A549 (cell line): ENCODE data around the gene UNC93A. TPM values are rescaled to one million over a fixed set of nuclear protein-coding genes. Genes with fewer than 3 reads are reported as not detected.

Experiments used
- ATAC-seq, 2 experiments: fragments of 200-7000 bp in 1 of 2; fragments of >200 bp in 1 of 2; cut with Nextera tagmentation in 1 of 2; cut with Tn5 transposase in 1 of 2; 3 replicates each; pipeline versions ENCODE4 v1.8.0 to v1.9.1; 2018 to 2020; ENCODE audit warnings: mild to moderate bottlenecking in 1 of 2, moderate library complexity in 1 of 2
- CTCF ChIA-PET: fragments of 300-600 bp; sonication (Branson Sonifier 250); formaldehyde crosslinking; extraction: SDS; loops from one replicate; lab custom pipeline; 2021; ENCODE audit warnings: antibody characterized with exemption, inconsistent platforms; lab: Yijun Ruan, JAX
- POLR2A ChIA-PET: fragments of 350-600 bp; formaldehyde crosslinking; extraction: SDS; loops from one replicate; lab custom pipeline; 2021; ENCODE audit warnings: antibody characterized with exemption, inconsistent platforms; lab: Yijun Ruan, JAX
- DNase-seq, 2 experiments: peaks; one replicate each; pipeline versions ENCODE4 v3.0.0 to v3.0.0-alpha.2; 2011 to 2016; ENCODE audit warnings: low read depth in 1 of 2, low spot score in 1 of 2
- FAIRE-seq: peaks from 2 replicates; lab custom pipeline; 2011; peaks lifted over from hg19 to GRCh38; lab: Jason Lieb, UNC
- H3K27ac ChIP-seq, 2 experiments: fragments of >200 bp; sonication (Bioruptor Twin); formaldehyde crosslinking; 3 replicates each; pipeline ENCODE4 v1.5.1; 2016 to 2017
- H3K4me1 ChIP-seq: fragments of >200 bp; sonication (Bioruptor Twin); formaldehyde crosslinking; 3 replicates; pipeline ENCODE4 v1.6.1; 2016
- H3K4me2 ChIP-seq: fragments of >200 bp; sonication (Bioruptor Twin); formaldehyde crosslinking; 3 replicates; pipeline ENCODE4 v1.6.1; 2016
- H3K4me3 ChIP-seq: fragments of >200 bp; sonication (Bioruptor Twin); formaldehyde crosslinking; 3 replicates; pipeline ENCODE4 v1.5.1; 2016
- H3K9me3 ChIP-seq: fragments of >200 bp; sonication (Bioruptor Twin); formaldehyde crosslinking; 3 replicates; pipeline ENCODE4 v1.6.1; 2016
- CBX8 ChIP-seq: fragments of 200-600 bp; sonication (generic); IDR thresholded peaks from 2 replicates; pipeline ENCODE4 v1.6.1; 2016
- CHD4 ChIP-seq: fragments of 200-600 bp; sonication (generic); IDR thresholded peaks from 2 replicates; pipeline ENCODE4 v1.6.1; 2016; ENCODE audit warnings: antibody characterized with exemption, mild to moderate bottlenecking, borderline replicate concordance
- EHF ChIP-seq: fragments of 250-450 bp; sonication (Bioruptor Pico); IDR thresholded peaks from 2 replicates; pipeline ENCODE4 v1.5.0; 2020; ENCODE audit warnings: mild to moderate bottlenecking
- ELK1 ChIP-seq: fragments of 150-350 bp; IDR thresholded peaks from 2 replicates; pipeline ENCODE4 v1.6.1; 2014; ENCODE audit warnings: low read depth, mild to moderate bottlenecking, low read length
- EP300 ChIP-seq, 2 experiments: fragments of >200 bp; sonication (Bioruptor Twin); formaldehyde crosslinking; IDR thresholded peaks; 2 replicates in 1 of 2; 3 replicates in 1 of 2; pipeline ENCODE4 v1.6.1; 2016 to 2017
- FOSL2 ChIP-seq, 2 experiments: fragments of 450-650 bp in 1 of 2; fragments of >200 bp in 1 of 2; sonication (Bioruptor Twin) in 1 of 2; formaldehyde crosslinking; IDR thresholded peaks; 2 replicates each; pipeline versions ENCODE4 v1.5.0 to v1.6.1; 2016 to 2020; ENCODE audit warnings: mild to moderate bottlenecking in 1 of 2, moderate library complexity in 1 of 2
- HEYL ChIP-seq: fragments of 250-450 bp; sonication (Bioruptor Pico); IDR thresholded peaks from 2 replicates; pipeline ENCODE4 v1.8.0; 2021; ENCODE audit warnings: mild to moderate bottlenecking, moderate library complexity
- HOXB13 ChIP-seq: fragments of 250-450 bp; sonication (Bioruptor Pico); IDR thresholded peaks from 2 replicates; pipeline ENCODE4 v1.5.0; 2020; ENCODE audit warnings: low read depth, mild to moderate bottlenecking, moderate library complexity
- KDM1A ChIP-seq: fragments of 200-600 bp; sonication (generic); IDR thresholded peaks from 2 replicates; pipeline ENCODE4 v1.6.1; 2016; ENCODE audit warnings: low read depth, mild to moderate bottlenecking
- KDM5A ChIP-seq: fragments of 200-600 bp; sonication (generic); IDR thresholded peaks from 2 replicates; pipeline ENCODE4 v1.6.1; 2016; ENCODE audit warnings: antibody characterized with exemption, mild to moderate bottlenecking
- MAX ChIP-seq: IDR thresholded peaks from 2 replicates; pipeline ENCODE4 v1.6.1; 2012
- MAZ ChIP-seq: fragments of 150-350 bp; IDR thresholded peaks from 2 replicates; pipeline ENCODE4 v1.6.1; 2014; ENCODE audit warnings: antibody characterized with exemption, low read depth, low read length, borderline replicate concordance
- NFE2L2 ChIP-seq: fragments of 150-350 bp; conservative IDR thresholded peaks from 2 replicates; pipeline ENCODE4 v1.6.1; 2014; ENCODE audit warnings: low read length
- NR3C1 ChIP-seq: fragments of >200 bp; sonication (Bioruptor Twin); formaldehyde crosslinking; IDR thresholded peaks from 3 replicates; pipeline ENCODE4 v1.6.1; 2017
- PHF8 ChIP-seq: fragments of 200-600 bp; sonication (generic); IDR thresholded peaks from 2 replicates; pipeline ENCODE4 v1.6.1; 2016; ENCODE audit warnings: low read depth, mild to moderate bottlenecking, antibody characterized with exemption, moderate library complexity, borderline replicate concordance
- POLR2A ChIP-seq: IDR thresholded peaks from 2 replicates; pipeline ENCODE4 v1.6.1; 2012; ENCODE audit warnings: mild to moderate bottlenecking, low read length
- POLR2AphosphoS2 ChIP-seq: conservative IDR thresholded peaks from 2 replicates; pipeline ENCODE4 v1.6.1; 2012; ENCODE audit warnings: low read length, improper control_type of control experiment, inconsistent platforms
- SREBF2 ChIP-seq: fragments of 450-650 bp; IDR thresholded peaks from 2 replicates; pipeline ENCODE4 v1.6.1; 2014; ENCODE audit warnings: mild to moderate bottlenecking, moderate library complexity
- ZSCAN20 ChIP-seq: fragments of 250-450 bp; sonication (Bioruptor Pico); IDR thresholded peaks from 2 replicates; pipeline ENCODE4 v1.8.0; 2022; ENCODE audit warnings: mild to moderate bottlenecking, moderate library complexity
- WGBS: methylation state at CpG from one replicate; pipeline ENCODE4 v1.1.6; 2017; ENCODE audit errors: missing lambda C conversion rate; 5-methylcytosine and 5-hydroxymethylcytosine counted together
- polyA plus RNA-seq, 4 experiments: library from polyadenylated mRNA; depleted of rRNA in 3 of 4; stranded (reverse); fragments of >200 nt; fragmentation: RNase III in 1 of 4; extraction: RNeasy Plus Mini Kit Qiagen cat#74134 plus additional on column Dnase treatment in 1 of 4; gene quantifications; 2 replicates in 3 of 4; 3 replicates in 1 of 4; pipeline ENCODE4 v1.2.3, GENCODE V29; 2011 to 2017
- TF ChIP-seq, protein P1 (sequence below): fragments of 250-450 bp; sonication (Bioruptor Pico); IDR thresholded peaks from 2 replicates; pipeline ENCODE4 v1.5.0; 2021; ENCODE audit warnings: mild to moderate bottlenecking, moderate library complexity, borderline replicate concordance

UNC93A gene
- polyA plus RNA-seq, 2 of the 4 experiments (the other 2 are of a cell fraction): not detected

DNA sequence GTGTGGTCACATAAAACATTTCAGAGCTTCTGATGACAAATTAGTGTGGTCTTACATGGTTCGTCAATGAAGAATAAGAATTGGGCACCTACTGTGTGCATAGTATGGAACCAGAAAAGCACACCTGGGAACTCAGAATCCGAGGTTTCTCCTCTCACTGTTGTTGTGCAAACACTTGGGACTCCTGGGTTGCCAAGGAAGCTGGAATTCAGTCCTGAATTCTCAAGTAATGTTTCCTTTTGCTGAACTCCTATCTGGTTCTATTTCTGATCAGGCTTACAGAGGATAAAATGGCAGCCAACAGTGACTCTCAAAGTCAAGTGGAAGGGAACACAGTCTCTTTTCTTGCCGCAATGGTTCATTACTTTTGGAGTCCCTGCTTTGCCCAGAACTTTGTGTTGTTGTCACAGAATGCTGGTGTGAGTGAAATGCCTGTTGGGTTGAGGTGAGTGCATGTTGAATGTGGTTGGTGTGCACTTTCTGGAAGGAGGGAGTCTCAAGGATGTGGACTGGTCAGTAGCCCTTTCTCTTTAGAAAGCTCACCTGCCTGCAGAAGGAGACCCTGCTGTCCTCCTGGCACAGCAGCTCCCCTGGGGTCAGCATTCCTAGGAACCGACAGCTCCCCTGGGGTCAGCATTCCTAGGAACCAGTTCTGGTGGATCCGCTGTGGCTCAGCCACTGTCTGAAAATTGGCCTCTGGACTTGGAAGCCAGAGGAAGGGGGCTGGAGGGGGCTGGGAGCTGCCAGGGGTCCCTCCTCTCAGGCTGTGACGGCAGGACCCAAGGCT lies 1.4 kb downstream of the UNC93A start:
- Histone ChIP-seq H3K9me3 (no peaks in the 10 kb centered on the region), H3K4me2 (no peak overlapping the region), H3K27ac (no peak overlapping the region), H3K4me1 (no peaks in the 10 kb centered on the region), H3K4me3 (no peak overlapping the region)
- DNase-seq (no peak), ATAC-seq (no peak), FAIRE-seq (no peak)
- WGBS: 34% methylated on average over 3 of the region's 6 CpGs
- CTCF ChIA-PET: interaction anchor here (1.0 to 3.8 kb wide), 2 partner anchors 21 to 59 kb away, joined by 3 to 16 read pairs; no protein-coding TSS in a partner anchor
- TF ChIP-seq POLR2A: no peak
- POLR2A ChIA-PET: no interaction called here

- DNase-seq (no peak), FAIRE-seq (no peak)
- TF ChIP-seq PHF8 (no peak), FOSL2 (IDR thresholded peaks at IDR 0.05) (no peak), FOSL2 (CRISPR knock-in tag; IDR thresholded peaks at IDR 0.05) (no peak), CHD4 (no peak), KDM1A (no peak), MAX (no peak), ZSCAN20 (CRISPR knock-in tag) (no peak), EHF (CRISPR knock-in tag) (no peak), KDM5A (no peak), EP300 (IDR thresholded peaks at IDR 0.05) (no peak), ELK1 (no peak), NFE2L2 (no peak), HOXB13 (CRISPR knock-in tag) (no peak), HEYL (CRISPR knock-in tag) (no peak)
- TF ChIP-seq, all 56 proteins: peak for 0
- WGBS: 63% methylated on average over 2 of the region's 10 CpGs
- ATAC-seq: no peak
- Histone ChIP-seq H3K4me3 (no peak overlapping the region), H3K27ac (no peak overlapping the region), H3K4me1 (no peaks in the 10 kb centered on the region), H3K4me2 (no peak overlapping the region), H3K9me3 (no peaks in the 10 kb centered on the region)
- POLR2A ChIA-PET: no interaction called here
- CTCF ChIA-PET: interaction anchor here (0.7 to 3.8 kb wide), 3 partner anchors 9 to 58 kb away, joined by 3 to 16 read pairs (median 3); no protein-coding TSS in a partner anchor
Measured at GRCh38 chr6:167293088-167293589, 2.0 kb downstream of the UNC93A start.

GRCh38 chr6:167293590-167294091 lies 2.5 kb downstream of the UNC93A start:
- DNase-seq (no peak), FAIRE-seq (no peak), ATAC-seq (no peak)
- Histone ChIP-seq H3K4me2 (no peak overlapping the region), H3K27ac (no peak overlapping the region), H3K4me3 (no peak overlapping the region), H3K4me1 (no peaks in the 10 kb centered on the region), H3K9me3 (no peaks in the 10 kb centered on the region)
- ChIA-PET CTCF (interaction anchor here (0.7 kb wide), 1 partner anchor 8 kb away, joined by 3 read pairs; no protein-coding TSS in a partner anchor), POLR2A (no interaction called here)
- 78% methylated on average over 11 of the region's 13 CpGs for WGBS
- TF ChIP-seq ELK1: no peak
- TF ChIP-seq MAZ: no peak
- no peak for TF ChIP-seq POLR2AphosphoS2
- TF ChIP-seq EHF (CRISPR knock-in tag): no peak
- TF ChIP-seq CBX8: no peak
- TF ChIP-seq, protein P1, sequence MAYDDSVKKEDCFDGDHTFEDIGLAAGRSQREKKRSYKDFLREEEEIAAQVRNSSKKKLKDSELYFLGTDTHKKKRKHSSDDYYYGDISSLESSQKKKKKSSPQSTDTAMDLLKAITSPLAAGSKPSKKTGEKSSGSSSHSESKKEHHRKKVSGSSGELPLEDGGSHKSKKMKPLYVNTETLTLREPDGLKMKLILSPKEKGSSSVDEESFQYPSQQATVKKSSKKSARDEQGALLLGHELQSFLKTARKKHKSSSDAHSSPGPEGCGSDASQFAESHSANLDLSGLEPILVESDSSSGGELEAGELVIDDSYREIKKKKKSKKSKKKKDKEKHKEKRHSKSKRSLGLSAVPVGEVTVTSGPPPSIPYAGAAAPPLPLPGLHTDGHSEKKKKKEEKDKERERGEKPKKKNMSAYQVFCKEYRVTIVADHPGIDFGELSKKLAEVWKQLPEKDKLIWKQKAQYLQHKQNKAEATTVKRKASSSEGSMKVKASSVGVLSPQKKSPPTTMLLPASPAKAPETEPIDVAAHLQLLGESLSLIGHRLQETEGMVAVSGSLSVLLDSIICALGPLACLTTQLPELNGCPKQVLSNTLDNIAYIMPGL (CRISPR knock-in tag): no peak
- no peak for TF ChIP-seq SREBF2
- no peak for TF ChIP-seq NR3C1
